ENCODE results near the gene COX11. TPM values are rescaled to one million over a fixed set of nuclear protein-coding genes. Genes with fewer than 3 reads are reported as not detected.

The COX11 gene
- total and polyA plus RNA-seq, 12 donors, result 18.9 to 64.6 (median 55.8) TPM

GRCh38 chr17:54916721-54917120 lies 51.7 kb downstream of the COX11 start:
- Histone ChIP-seq H3K4me1 (no peaks in the 10 kb centered on the region), H3K36me3 (peaks cover 0 to 59% (median 14%) of the 10 kb centered on the region in 9 donors), H3K4me3 (no peak overlapping the region), H3K27ac (no peak overlapping the region), H3K9me3 (peaks cover 0 to 13% (median 0%) of the 10 kb centered on the region in 11 donors), H3K27me3 (no peaks in the 10 kb centered on the region)
- intact Hi-C loops (cut with DNase I), result no loop called here
- 82 to 89% methylated on average over 2 of the region's 2 CpGs for WGBS, 2 donors
- no peak for TF ChIP-seq CTCF (IDR thresholded peaks at IDR 0.05)
- no peak for DNase-seq
- no peak for ATAC-seq

Other genes with a start within 250 kb of the COX11 start
- 10 to 100 TPM in 5 of 10 donors, 1 to 10 TPM in 5; 8.7 to 14.4 (median 10.0) TPM for gene TOM1L1, start 67.8 kb downstream of the COX11 start, total RNA-seq
- gene TOM1L1, start 67.8 kb downstream of the COX11 start, polyA plus RNA-seq, result 1 to 10 TPM; 5.0 to 7.4 TPM
- 1 to 10 TPM; 3.4 to 8.3 (median 5.1) TPM for gene STXBP4, start 111 bp upstream of the COX11 start, total RNA-seq
- gene STXBP4, start 111 bp upstream of the COX11 start, polyA plus RNA-seq, result 1 to 10 TPM in 1 of 2 donors, under 1 TPM in 1; 0.77 to 1.0 TPM

Data from heart right ventricle (tissue), 16 donors.